Lower leg skin (tissue), 3 donors: ENCODE data around the gene ZMYND15.

Source experiments
- CTCF ChIP-seq, 3 donors: fragments of 450-650 bp; IDR thresholded peaks; one replicate each; pipeline ENCODE4 v1.5.1; 2016; ENCODE audit warnings: antibody characterized with exemption in 3 of 3, mild to moderate bottlenecking in 3 of 3, moderate library complexity in 2 of 3
- POLR2A ChIP-seq, 2 donors: fragments of 450-650 bp; IDR thresholded peaks; one replicate each; pipeline ENCODE4 v1.6.1; 2016 to 2017; ENCODE audit warnings: antibody characterized with exemption in 2 of 2, mild to moderate bottlenecking in 1 of 2, moderate library complexity in 1 of 2

GRCh38 chr17:4735876-4736651, 3.6 kb upstream of the ZMYND15 start:
- no peak for TF ChIP-seq POLR2A (IDR thresholded peaks at IDR 0.05)
- TF ChIP-seq CTCF (IDR thresholded peaks at IDR 0.05), result no peak
